Activated naive CD4-positive, alpha-beta T cell treated with Interleukin-2 at 50 U/mL for 16 hours (primary cell): Measurements from ENCODE around the gene BRINP3.
"Not testable (repeated sequence)": the region's sequence is repeated elsewhere in the genome, so short reads cannot be mapped to it uniquely, and the experiment has no call there.

Source experiments
- DNase-seq: peaks from one replicate; pipeline ENCODE4 v3.0.0-alpha.2; 2020

The BRINP3 gene

GRCh38 chr1:190176776-190177175 lies 300.9 kb downstream of the BRINP3 start:
- no peak for DNase-seq

GRCh38 chr1:190175320-190175719 lies 302.3 kb downstream of the BRINP3 start:
- no peak for DNase-seq

- no peak for DNase-seq
Observed at GRCh38 chr1:190172651-190173430, 304.8 kb downstream of the BRINP3 start.

GRCh38 chr1:190170321-190170720 lies 307.3 kb downstream of the BRINP3 start:
- no peak for DNase-seq

- no peak for DNase-seq
Observed at GRCh38 chr1:190169311-190170067, 308.2 kb downstream of the BRINP3 start.

GRCh38 chr1:190168893-190169280 lies 308.8 kb downstream of the BRINP3 start:
- no peak for DNase-seq

- DNase-seq: no peak
Observed at GRCh38 chr1:190168116-190168892, 309.4 kb downstream of the BRINP3 start.

- DNase-seq: no peak
Observed at GRCh38 chr1:190159146-190159545, 318.5 kb downstream of the BRINP3 start.

- DNase-seq: no peak
Observed at GRCh38 chr1:190154744-190155143, 322.9 kb downstream of the BRINP3 start.

- no peak for DNase-seq
Observed at GRCh38 chr1:190147616-190148015, 330.0 kb downstream of the BRINP3 start.

- DNase-seq: no peak
Observed at GRCh38 chr1:190144650-190145049, 333.0 kb downstream of the BRINP3 start.

- DNase-seq: no peak
Observed at GRCh38 chr1:190140644-190141043, 337.0 kb downstream of the BRINP3 start.

GRCh38 chr1:190138702-190139101 lies 339.0 kb downstream of the BRINP3 start:
- no peak for DNase-seq

GRCh38 chr1:190138266-190138665 lies 339.4 kb downstream of the BRINP3 start:
- DNase-seq: no peak

- no peak for DNase-seq
Observed at GRCh38 chr1:190129366-190129765, 348.3 kb downstream of the BRINP3 start.

- no peak for DNase-seq
Observed at GRCh38 chr1:190126728-190127127, 350.9 kb downstream of the BRINP3 start.

- DNase-seq: no peak
Observed at GRCh38 chr1:190124068-190124467, 353.6 kb downstream of the BRINP3 start.

- DNase-seq: not testable (repeated sequence)
Observed at GRCh38 chr1:190120564-190120963, 357.1 kb downstream of the BRINP3 start.

GRCh38 chr1:190119683-190120082 lies 358.0 kb downstream of the BRINP3 start:
- no peak for DNase-seq

GRCh38 chr1:190116921-190117320 lies 360.7 kb downstream of the BRINP3 start:
- no peak for DNase-seq

GRCh38 chr1:190104961-190105360 lies 372.7 kb downstream of the BRINP3 start:
- no peak for DNase-seq

GRCh38 chr1:190102757-190103326 lies 374.8 kb downstream of the BRINP3 start:
- DNase-seq: no peak

- no peak for DNase-seq
Observed at GRCh38 chr1:190101756-190102155, 375.9 kb downstream of the BRINP3 start.
